Muscle of arm (tissue), 12 donors: ENCODE measurements around the gene ENGASE. TPM values are rescaled to one million over a fixed set of nuclear protein-coding genes. Genes with fewer than 3 reads are reported as not detected.

Source experiments
- DNase-seq: peaks from one replicate; pipeline ENCODE4 v3.0.0-alpha.2; 2013
- polyA plus RNA-seq, 12 donors: library from polyadenylated mRNA; unstranded; fragments of 120-200 nt; gene quantifications; one replicate each; pipeline ENCODE4 v1.2.1, GENCODE V29; 2013; ENCODE audit not compliant: insufficient read length in 12 of 12

The ENGASE gene
- polyA plus RNA-seq, 12 donors = 12.5 to 30.6 (median 16.5) TPM; not detected in 1

- DNase-seq = no peak
Measured at GRCh38 chr17:79036181-79036580, 38.4 kb upstream of the ENGASE start.

DNA sequence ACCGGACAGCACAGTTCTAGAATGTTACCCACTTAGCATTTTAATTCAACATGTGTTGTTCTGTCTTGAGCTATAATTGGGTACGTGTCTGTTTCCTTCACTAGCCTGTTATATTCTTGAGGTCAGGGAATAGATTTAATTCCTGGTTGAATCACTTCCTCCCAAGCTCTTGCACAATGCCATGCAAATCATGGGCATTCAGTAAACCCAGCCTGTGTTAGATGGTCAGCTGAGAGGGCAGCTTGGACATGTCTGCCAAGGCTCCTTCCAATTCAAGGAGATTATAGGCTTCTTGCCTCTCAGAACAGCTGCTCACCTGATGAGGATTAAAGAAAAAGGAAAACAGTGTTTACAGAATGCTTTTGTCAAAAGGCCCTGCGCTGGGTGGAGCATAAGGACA is 38.0 kb upstream of the ENGASE start:
- DNase-seq = no peak

GRCh38 chr17:79038545-79039135 is 36.0 kb upstream of the ENGASE start:
- DNase-seq = no peak

- DNase-seq = no peak
Measured at GRCh38 chr17:79039171-79039570, 35.5 kb upstream of the ENGASE start.

GRCh38 chr17:79039886-79040285 is 34.7 kb upstream of the ENGASE start:
- no peak for DNase-seq

GRCh38 chr17:79041041-79041570 is 33.5 kb upstream of the ENGASE start:
- no peak for DNase-seq

GRCh38 chr17:79041723-79042420 is 32.8 kb upstream of the ENGASE start:
- no peak for DNase-seq

GRCh38 chr17:79042421-79043190 is 32.0 kb upstream of the ENGASE start:
- DNase-seq = no peak

GRCh38 chr17:79043191-79043930 is 31.3 kb upstream of the ENGASE start:
- no peak for DNase-seq

DNA sequence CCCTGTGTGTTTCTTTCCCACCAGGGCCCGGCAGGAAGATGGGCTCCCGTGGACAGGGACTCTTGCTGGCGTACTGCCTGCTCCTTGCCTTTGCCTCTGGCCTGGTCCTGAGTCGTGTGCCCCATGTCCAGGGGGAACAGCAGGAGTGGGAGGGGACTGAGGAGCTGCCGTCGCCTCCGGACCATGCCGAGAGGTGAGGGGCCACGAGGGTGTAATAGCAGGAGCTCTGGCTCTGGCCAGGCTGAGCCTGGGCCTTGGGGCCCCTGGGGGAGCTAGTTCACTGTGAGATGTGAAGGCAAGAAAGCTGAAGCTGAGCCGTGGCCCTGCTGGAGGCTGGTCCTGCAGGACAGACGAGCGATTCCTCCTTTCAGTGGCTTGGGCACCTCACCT is 30.7 kb upstream of the ENGASE start:
- no peak for DNase-seq

- no peak for DNase-seq
Measured at GRCh38 chr17:79044462-79044861, 30.2 kb upstream of the ENGASE start.

- no peak for DNase-seq
Measured at GRCh38 chr17:79045001-79045729, 29.5 kb upstream of the ENGASE start.

DNA sequence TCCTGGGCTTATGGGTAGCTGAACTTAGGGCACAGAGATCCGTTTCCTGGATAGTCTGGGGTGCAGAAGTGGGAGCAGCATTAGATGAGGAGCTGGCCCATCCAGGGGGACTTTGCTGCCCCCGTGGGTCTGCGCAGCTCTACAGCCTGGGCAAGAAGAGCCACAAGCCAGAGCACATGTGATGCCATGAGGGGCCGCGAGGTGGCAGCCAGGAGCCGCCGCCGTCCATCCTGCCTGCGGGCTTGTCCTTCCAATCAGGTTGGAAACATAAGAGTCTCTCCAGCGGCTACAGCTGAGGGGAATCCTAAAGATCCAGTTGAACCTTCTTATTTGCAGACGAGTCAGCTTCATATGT is 28.8 kb upstream of the ENGASE start:
- DNase-seq = peak; percentile 83

DNA sequence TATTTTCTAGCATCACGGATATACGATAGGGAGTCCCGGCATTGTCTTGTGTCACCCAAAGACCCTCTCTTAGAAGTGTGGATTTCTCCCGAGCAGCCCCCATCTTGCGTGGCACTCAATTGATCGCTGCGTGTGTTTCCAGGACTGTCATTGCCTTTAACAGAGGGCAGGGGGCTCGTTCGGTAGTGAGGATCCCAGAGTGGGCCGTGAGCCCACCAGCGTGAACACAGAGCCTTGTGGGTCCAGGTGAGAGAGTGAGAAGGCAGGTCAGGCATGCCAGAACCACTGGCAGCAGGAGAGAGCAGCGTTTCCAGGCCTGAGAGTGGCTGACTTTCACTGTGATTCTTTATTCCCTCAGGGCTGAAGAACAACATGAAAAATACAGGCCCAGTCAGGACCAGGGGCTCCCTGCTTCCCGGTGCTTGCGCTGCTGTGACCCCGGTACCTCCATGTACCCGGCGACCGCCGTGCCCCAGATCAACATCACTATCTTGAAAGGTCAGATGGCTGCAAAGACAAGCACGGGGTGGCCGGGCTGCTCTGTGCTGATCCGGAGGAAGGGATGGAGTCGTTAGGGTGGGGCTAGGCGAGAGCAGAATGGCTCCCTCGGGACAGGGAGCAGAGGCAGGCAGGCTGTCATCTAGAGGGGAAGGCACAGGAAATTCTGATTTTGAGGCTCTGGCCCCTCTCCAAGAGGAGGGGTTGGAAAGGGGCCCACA is 28.3 kb upstream of the ENGASE start:
- DNase-seq = no peak

- peak; percentile 88 for DNase-seq
Measured at GRCh38 chr17:79046916-79047280, 27.7 kb upstream of the ENGASE start.

DNA sequence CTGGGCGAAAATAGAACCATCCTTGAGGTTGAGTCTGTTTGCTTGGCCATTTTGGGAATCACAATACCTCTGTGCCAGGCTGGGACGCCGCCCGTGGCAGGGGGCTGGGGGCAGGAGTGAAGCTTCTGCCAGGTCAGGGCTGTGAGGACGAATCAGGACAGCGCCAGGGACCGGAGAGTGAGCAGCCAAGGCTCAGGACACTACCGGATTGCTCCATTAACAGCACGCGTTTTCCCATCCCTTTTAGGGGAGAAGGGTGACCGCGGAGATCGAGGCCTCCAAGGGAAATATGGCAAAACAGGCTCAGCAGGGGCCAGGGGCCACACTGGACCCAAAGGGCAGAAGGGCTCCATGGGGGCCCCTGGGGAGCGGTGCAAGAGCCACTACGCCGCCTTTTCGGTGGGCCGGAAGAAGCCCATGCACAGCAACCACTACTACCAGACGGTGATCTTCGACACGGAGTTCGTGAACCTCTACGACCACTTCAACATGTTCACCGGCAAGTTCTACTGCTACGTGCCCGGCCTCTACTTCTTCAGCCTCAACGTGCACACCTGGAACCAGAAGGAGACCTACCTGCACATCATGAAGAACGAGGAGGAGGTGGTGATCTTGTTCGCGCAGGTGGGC is 27.2 kb upstream of the ENGASE start:
- no peak for DNase-seq

DNA sequence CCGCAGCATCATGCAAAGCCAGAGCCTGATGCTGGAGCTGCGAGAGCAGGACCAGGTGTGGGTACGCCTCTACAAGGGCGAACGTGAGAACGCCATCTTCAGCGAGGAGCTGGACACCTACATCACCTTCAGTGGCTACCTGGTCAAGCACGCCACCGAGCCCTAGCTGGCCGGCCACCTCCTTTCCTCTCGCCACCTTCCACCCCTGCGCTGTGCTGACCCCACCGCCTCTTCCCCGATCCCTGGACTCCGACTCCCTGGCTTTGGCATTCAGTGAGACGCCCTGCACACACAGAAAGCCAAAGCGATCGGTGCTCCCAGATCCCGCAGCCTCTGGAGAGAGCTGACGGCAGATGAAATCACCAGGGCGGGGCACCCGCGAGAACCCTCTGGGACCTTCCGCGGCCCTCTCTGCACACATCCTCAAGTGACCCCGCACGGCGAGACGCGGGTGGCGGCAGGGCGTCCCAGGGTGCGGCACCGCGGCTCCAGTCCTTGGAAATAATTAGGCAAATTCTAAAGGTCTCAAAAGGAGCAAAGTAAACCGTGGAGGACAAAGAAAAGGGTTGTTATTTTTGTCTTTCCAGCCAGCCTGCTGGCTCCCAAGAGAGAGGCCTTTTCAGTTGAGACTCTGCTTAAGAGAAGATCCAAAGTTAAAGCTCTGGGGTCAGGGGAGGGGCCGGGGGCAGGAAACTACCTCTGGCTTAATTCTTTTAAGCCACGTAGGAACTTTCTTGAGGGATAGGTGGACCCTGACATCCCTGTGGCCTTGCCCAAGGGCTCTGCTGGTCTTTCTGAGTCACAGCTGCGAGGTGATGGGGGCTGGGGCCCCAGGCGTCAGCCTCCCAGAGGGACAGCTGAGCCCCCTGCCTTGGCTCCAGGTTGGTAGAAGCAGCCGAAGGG is 26.4 kb upstream of the ENGASE start:
- no peak for DNase-seq

GRCh38 chr17:79048826-79049755 is 25.5 kb upstream of the ENGASE start:
- DNase-seq = no peak
